Fibroblast of skin of right quadriceps (primary cell): Measurements from ENCODE around the gene MCF2L2.
"Not testable (repeated sequence)": the region's sequence is repeated elsewhere in the genome, so short reads cannot be mapped to it uniquely, and the experiment has no call there.

Source experiments
- DNase-seq: peaks from one replicate; pipeline ENCODE4 v3.0.0-alpha.2; 2013

The MCF2L2 gene

GRCh38 chr3:183443395-183444385 lies 15.3 kb upstream of the MCF2L2 start:
- DNase-seq: no peak

GRCh38 chr3:183442994-183443393 lies 14.6 kb upstream of the MCF2L2 start:
- DNase-seq: no peak

- DNase-seq: not testable (repeated sequence)
Measured at GRCh38 chr3:183440521-183440920, 12.1 kb upstream of the MCF2L2 start.

GRCh38 chr3:183439515-183439914 lies 11.1 kb upstream of the MCF2L2 start:
- DNase-seq: no peak

GRCh38 chr3:183438735-183439134 lies 10.3 kb upstream of the MCF2L2 start:
- DNase-seq: no peak

- DNase-seq: no peak
Measured at GRCh38 chr3:183437666-183438564, 9.5 kb upstream of the MCF2L2 start.

GRCh38 chr3:183437061-183437460 lies 8.6 kb upstream of the MCF2L2 start:
- DNase-seq: no peak

GRCh38 chr3:183435661-183436060 lies 7.2 kb upstream of the MCF2L2 start:
- no peak for DNase-seq

GRCh38 chr3:183434992-183435391 lies 6.6 kb upstream of the MCF2L2 start:
- DNase-seq: no peak

GRCh38 chr3:183434503-183434902 lies 6.1 kb upstream of the MCF2L2 start:
- no peak for DNase-seq

GRCh38 chr3:183430325-183430957 lies 2.0 kb upstream of the MCF2L2 start:
- DNase-seq: no peak

- DNase-seq: peak; percentile 9
Measured at GRCh38 chr3:183427876-183428446, 458 bp downstream of the MCF2L2 start.

- DNase-seq: no peak
Measured at GRCh38 chr3:183427196-183427875, 1.1 kb downstream of the MCF2L2 start.

GRCh38 chr3:183418807-183419206 lies 9.6 kb downstream of the MCF2L2 start:
- not testable (repeated sequence) for DNase-seq

- DNase-seq: no peak
Measured at GRCh38 chr3:183411216-183411922, 17.1 kb downstream of the MCF2L2 start.

- no peak for DNase-seq
Measured at GRCh38 chr3:183410759-183411158, 17.7 kb downstream of the MCF2L2 start.

- no peak for DNase-seq
Measured at GRCh38 chr3:183410280-183410679, 18.1 kb downstream of the MCF2L2 start.

GRCh38 chr3:183409219-183409618 lies 19.2 kb downstream of the MCF2L2 start:
- no peak for DNase-seq

- DNase-seq: no peak
Measured at GRCh38 chr3:183401678-183402077, 26.7 kb downstream of the MCF2L2 start.

- DNase-seq: no peak
Measured at GRCh38 chr3:183400352-183400751, 28.1 kb downstream of the MCF2L2 start.

GRCh38 chr3:183396662-183397391 lies 31.6 kb downstream of the MCF2L2 start:
- DNase-seq: no peak
